ENCODE measurements around the gene ALOXE3.

DNA sequence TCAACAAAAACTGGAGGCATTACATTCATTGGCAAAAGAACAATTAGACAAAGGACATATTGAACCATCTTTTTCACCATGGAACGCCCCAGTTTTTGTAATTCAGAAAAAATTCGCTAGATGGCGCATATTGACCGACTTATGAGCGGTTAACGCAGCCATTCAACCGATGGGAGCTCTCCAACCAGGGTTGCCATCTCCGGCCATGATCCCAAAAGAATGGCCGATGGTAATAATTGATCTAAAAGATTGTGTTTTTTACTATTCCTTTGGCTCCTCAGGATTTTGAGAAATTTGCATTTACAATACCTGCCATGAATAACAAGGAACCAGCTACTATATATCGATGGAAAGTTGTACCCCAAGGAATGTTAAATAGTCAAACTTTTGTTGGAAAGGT is 58.0 kb downstream of the ALOXE3 start:
- no peak for TF ChIP-seq POLR2A (IDR thresholded peaks at IDR 0.05)
- TF ChIP-seq, protein P1, sequence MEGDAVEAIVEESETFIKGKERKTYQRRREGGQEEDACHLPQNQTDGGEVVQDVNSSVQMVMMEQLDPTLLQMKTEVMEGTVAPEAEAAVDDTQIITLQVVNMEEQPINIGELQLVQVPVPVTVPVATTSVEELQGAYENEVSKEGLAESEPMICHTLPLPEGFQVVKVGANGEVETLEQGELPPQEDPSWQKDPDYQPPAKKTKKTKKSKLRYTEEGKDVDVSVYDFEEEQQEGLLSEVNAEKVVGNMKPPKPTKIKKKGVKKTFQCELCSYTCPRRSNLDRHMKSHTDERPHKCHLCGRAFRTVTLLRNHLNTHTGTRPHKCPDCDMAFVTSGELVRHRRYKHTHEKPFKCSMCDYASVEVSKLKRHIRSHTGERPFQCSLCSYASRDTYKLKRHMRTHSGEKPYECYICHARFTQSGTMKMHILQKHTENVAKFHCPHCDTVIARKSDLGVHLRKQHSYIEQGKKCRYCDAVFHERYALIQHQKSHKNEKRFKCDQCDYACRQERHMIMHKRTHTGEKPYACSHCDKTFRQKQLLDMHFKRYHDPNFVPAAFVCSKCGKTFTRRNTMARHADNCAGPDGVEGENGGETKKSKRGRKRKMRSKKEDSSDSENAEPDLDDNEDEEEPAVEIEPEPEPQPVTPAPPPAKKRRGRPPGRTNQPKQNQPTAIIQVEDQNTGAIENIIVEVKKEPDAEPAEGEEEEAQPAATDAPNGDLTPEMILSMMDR (IDR thresholded peaks at IDR 0.05): peak; percentile 45 to 81 (median 76)

Measured in body of pancreas (tissue), 4 donors.